ENCODE measurements around the gene ZDHHC13. TPM values are rescaled to one million over a fixed set of nuclear protein-coding genes. Genes with fewer than 3 reads are reported as not detected.

The ZDHHC13 gene
- total and polyA plus RNA-seq, 2 of the 8 experiments (the other 6 are each of a cell fraction or from before 2014, with no cell fraction given) = 22.4 to 24.1 TPM

GRCh38 chr11:19176629-19177186, 59.7 kb downstream of the ZDHHC13 start:
- peaks cover 0 to 2% of the 10 kb centered on the region in 2 experiments for H4K20me1 ChIP-seq (replicated peaks in 1 of 2; ENCODE audit: control insufficient read depth in 1 of 2, insufficient read depth in 2 of 2, low read length in 2 of 2)
- POLR2A ChIA-PET (ENCODE audit: partially characterized antibody) = interaction anchor here (1.1 kb wide), 1 partner anchor 16 kb away, joined by 4 read pairs; no protein-coding TSS in a partner anchor
- no peak for TF ChIP-seq CTBP2 (IDR thresholded peaks at IDR 0.05; ENCODE audit: borderline replicate concordance, insufficient read depth, insufficient read length, low read length)
- TF ChIP-seq YY1 (IDR thresholded peaks at IDR 0.05; ENCODE audit: low read depth, low read length) = no peak

More at GRCh38 chr11:19176629-19177186, 59.7 kb downstream of the ZDHHC13 start:
- Histone ChIP-seq H3K18ac (ENCODE audit: extremely low read depth, low read length) (no peak overlapping the region), H2BK20ac (ENCODE audit: low read length) (no peak overlapping the region), H3K23ac (ENCODE audit: insufficient read length) (no peak overlapping the region), H3K4me1 (replicated peaks in 1 of 4; ENCODE audit: control insufficient read depth in 3 of 4, insufficient read depth in 4 of 4, low read length in 3 of 4) (no peaks in the 10 kb centered on the region), H3K27ac (ENCODE audit: low read depth, low read length) (no peak overlapping the region), H3K14ac (ENCODE audit: insufficient read length) (no peak overlapping the region), H3K9me3 (ENCODE audit: insufficient read depth in 2 of 2, low read depth in 1 of 2, low read length in 1 of 2) (no peaks in the 10 kb centered on the region), H2AFZ (ENCODE audit: low read length) (no peak overlapping the region), H3K36me3 (ENCODE audit: control insufficient read depth in 2 of 4, insufficient read depth in 4 of 4, low read length in 3 of 4) (peaks cover 3 to 33% (median 22%) of the 10 kb centered on the region in 4 experiments; a peak in 7 of 8 replicates), H3K4ac (replicated peaks; ENCODE audit: insufficient read length, low read depth, low read length) (no peak overlapping the region), H3K56ac (replicated peaks; ENCODE audit: insufficient read length, low read depth, low read length) (no peak overlapping the region), H4K8ac (ENCODE audit: extremely low read depth, insufficient read depth, low read length) (no peak overlapping the region), H2AK5ac (ENCODE audit: low read depth, low read length) (no peak overlapping the region), H3K9ac (replicated peaks in 1 of 4; ENCODE audit: extremely low read depth in 1 of 4, low read depth in 3 of 4, low read length in 3 of 4) (no peak overlapping the region; a peak in 1 of 7 replicates), H3K23me2 (ENCODE audit: low read depth, low read length) (no peaks in the 10 kb centered on the region), H2BK15ac (ENCODE audit: low read length) (no peak overlapping the region), H3K79me1 (ENCODE audit: low read depth, low read length) (no peaks in the 10 kb centered on the region), H4K91ac (replicated peaks; ENCODE audit: insufficient read length, low read length) (no peak overlapping the region), H2BK12ac (ENCODE audit: low read depth, low read length) (no peak overlapping the region), H3K4me2 (ENCODE audit: insufficient read depth in 1 of 2, low read depth in 2 of 2, low read length in 2 of 2) (no peak overlapping the region), H2BK120ac (replicated peaks; ENCODE audit: low read depth, low read length) (no peak overlapping the region), H3K79me2 (ENCODE audit: control insufficient read depth in 1 of 2, insufficient read depth in 2 of 2, low read length in 2 of 2) (no peaks in the 10 kb centered on the region), H3K27me3 (replicated peaks in 1 of 4; ENCODE audit: control insufficient read depth in 3 of 4, extremely low read depth in 1 of 4, insufficient read depth in 3 of 4, low read length in 3 of 4) (no peaks in the 10 kb centered on the region), H4K5ac (ENCODE audit: insufficient read length, low read depth, low read length) (no peak overlapping the region), H2BK5ac (ENCODE audit: low read depth, low read length) (no peak overlapping the region), H3K4me3 (ENCODE audit: extremely low read depth in 1 of 4, insufficient read depth in 2 of 4, low read depth in 3 of 4, low read length in 4 of 4) (no peak overlapping the region)
- 83% methylated on average over 2 of the region's 2 CpGs; no CpG with 5 or more reads in 1 of the 2 experiments for WGBS, 2 experiments (ENCODE audit: extremely low coverage in 1 of 2, insufficient coverage in 1 of 2, insufficient read length in 1 of 2, insufficient replicate concordance in 2 of 2, low coverage in 1 of 2, low lambda C conversion rate in 2 of 2, missing lambda C conversion rate in 1 of 2)
- CTCF ChIA-PET (ENCODE audit: partially characterized antibody) = no interaction called here
- DNase-seq (ENCODE audit: low read depth in 1 of 2, low spot score in 2 of 2) (no peak), FAIRE-seq (no peak)
